ENCODE data around the gene TM4SF5. TPM values are rescaled to one million over a fixed set of nuclear protein-coding genes. Genes with fewer than 3 reads are reported as not detected.

Gene TM4SF5
- not detected in 2 replicates for polyA plus RNA-seq (2012; rRNA removed)
- not detected in 2 replicates for polyA plus RNA-seq (2012; cell fraction: cytosol; rRNA removed)
- polyA plus RNA-seq (2012; cell fraction: nucleus; rRNA removed): not detected in 2 replicates

DNA sequence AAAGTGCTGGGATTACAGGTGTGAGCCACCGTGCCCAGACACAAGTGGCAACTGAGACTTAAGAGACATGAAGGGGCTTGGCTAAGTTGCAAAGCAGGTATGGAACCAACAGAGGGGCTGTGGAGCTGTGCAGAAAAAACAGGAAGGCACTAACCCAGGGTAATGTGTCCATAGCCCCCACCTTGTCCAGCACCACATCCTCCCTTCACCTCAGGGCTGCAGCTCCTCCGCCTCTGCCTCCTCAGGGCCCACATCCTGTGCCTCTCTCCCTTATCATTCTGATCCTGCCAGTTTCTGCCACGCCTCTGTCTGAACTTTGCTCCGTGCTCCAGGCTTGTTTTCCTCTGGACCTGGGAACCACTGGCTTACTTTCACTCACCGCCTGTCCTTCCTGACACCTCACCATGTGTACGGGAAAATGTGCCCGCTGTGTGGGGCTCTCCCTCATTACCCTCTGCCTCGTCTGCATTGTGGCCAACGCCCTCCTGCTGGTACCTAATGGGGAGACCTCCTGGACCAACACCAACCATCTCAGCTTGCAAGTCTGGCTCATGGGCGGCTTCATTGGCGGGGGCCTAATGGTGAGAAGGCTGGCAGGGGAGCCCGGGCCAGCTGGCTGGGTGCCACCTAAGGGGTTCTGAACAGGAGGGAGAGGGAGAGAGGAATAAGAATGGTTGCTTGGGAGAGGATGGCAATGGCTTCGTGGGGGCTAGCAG, at the start of gene TM4SF5:
TSS of gene TM4SF5 (plus strand) at position 368 of the 716 bp plus-strand sequence. CDS start at position 405, 37 bp downstream.
- no peaks in the 10 kb centered on the region for H3K36me3 ChIP-seq (replicated peaks in 1 of 2; ENCODE audit: control insufficient read depth in 1 of 2, insufficient read depth in 2 of 2, low read length in 1 of 2)
- no peaks in the 10 kb centered on the region for H3K9me3 ChIP-seq
- no peaks in the 10 kb centered on the region for H3K79me2 ChIP-seq (ENCODE audit: insufficient read depth)
- no peaks in the 10 kb centered on the region for H4K20me1 ChIP-seq (ENCODE audit: insufficient read depth)
- H3F3A ChIP-seq (replicated peaks; ENCODE audit: insufficient read depth): no peaks in the 10 kb centered on the region
- H2AFZ ChIP-seq (ENCODE audit: low read depth): no peak within 1 kb of the TSS
- H3K27me3 ChIP-seq (ENCODE audit: insufficient read depth): peaks cover 41% of the 10 kb centered on the region
- DNase-seq: peak; percentile 37
- 24% methylated on average over 13 of the region's 13 CpGs for WGBS (ENCODE audit: low lambda C conversion rate)
- no peak within 1 kb of the TSS for H3K4me3 ChIP-seq (ENCODE audit: low read depth in 2 of 2, low read length in 1 of 2)
- H3K4me1 ChIP-seq (ENCODE audit: control insufficient read depth in 1 of 2, insufficient read depth in 2 of 2, low read depth in 1 of 2, low read length in 1 of 2): peaks cover 0 to 10% of the 10 kb centered on the region in 2 experiments; a peak in 1 of 4 replicates
- no peak within 1 kb of the TSS for H3K9ac ChIP-seq
- no peak within 1 kb of the TSS for H3K4me2 ChIP-seq
- no peak within 1 kb of the TSS for H3K27ac ChIP-seq (ENCODE audit: low read depth in 2 of 2, low read length in 1 of 2)
- TF ChIP-seq RCOR1 (IDR thresholded peaks at IDR 0.05; ENCODE audit: low read length): no peak
- TF ChIP-seq RFX5 (IDR thresholded peaks at IDR 0.05; ENCODE audit: low read length): no peak
- ChIA-PET CTCF (interaction anchor here (0.9 to 3.4 kb wide), 4 partner anchors 14 to 132 kb away, joined by 3 to 21 read pairs (median 4); partner anchors contain the start of genes CHRNE and GLTPD2), POLR2A (interaction anchor here (0.5 to 1.3 kb wide), 3 partner anchors 14 to 721 kb away, joined by 3 to 4 read pairs (median 3); no protein-coding TSS in a partner anchor)
- no peaks in the 10 kb centered on the region for H3K9me2 ChIP-seq

GRCh38 chr17:4722678-4723240, 48.9 kb upstream of the TM4SF5 start:
- H3K4me2 ChIP-seq: no peak overlapping the region

DNA sequence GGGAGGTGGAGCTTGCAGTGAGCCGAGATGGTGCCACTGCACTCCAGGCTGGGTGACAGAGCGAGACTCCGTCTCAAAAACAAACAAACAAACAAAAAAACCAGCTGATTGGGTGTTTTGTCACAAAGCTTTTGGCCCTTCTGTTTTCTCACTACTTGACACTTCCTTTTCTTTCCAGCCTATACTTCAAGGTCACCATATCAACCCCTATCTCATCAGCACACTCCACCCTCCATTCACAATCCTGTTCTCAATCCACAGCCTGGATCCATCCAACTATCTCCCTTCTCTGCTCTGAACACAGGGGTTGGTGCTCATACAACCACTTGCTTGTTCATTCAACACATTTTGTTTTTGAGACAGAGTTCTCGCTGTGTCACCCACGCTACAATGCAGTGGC, 47.0 kb upstream of the TM4SF5 start:
- DNase-seq: no peak
- H3K27me3 ChIP-seq (ENCODE audit: insufficient read depth): no peaks in the 10 kb centered on the region
- POLR2A ChIA-PET: no interaction called here
- H3K79me2 ChIP-seq (ENCODE audit: insufficient read depth): no peaks in the 10 kb centered on the region
- H3K27ac ChIP-seq (ENCODE audit: low read depth in 2 of 2, low read length in 1 of 2): no peak overlapping the region
- H3K9me2 ChIP-seq: no peaks in the 10 kb centered on the region
- H3K9ac ChIP-seq: no peak overlapping the region
- H4K20me1 ChIP-seq (ENCODE audit: insufficient read depth): no peaks in the 10 kb centered on the region
- peaks cover 0 to 2% of the 10 kb centered on the region in 2 experiments for H3K36me3 ChIP-seq (replicated peaks in 1 of 2; ENCODE audit: control insufficient read depth in 1 of 2, insufficient read depth in 2 of 2, low read length in 1 of 2)
- H3K4me1 ChIP-seq (ENCODE audit: control insufficient read depth in 1 of 2, insufficient read depth in 2 of 2, low read depth in 1 of 2, low read length in 1 of 2): no peaks in the 10 kb centered on the region
- CTCF ChIA-PET: interaction anchor here (0.8 to 1.7 kb wide), 3 partner anchors 13 to 65 kb away, joined by 3 to 5 read pairs (median 4); partner anchors contain the start of gene ARRB2
- no peak overlapping the region for H3K4me2 ChIP-seq
- H3K9me3 ChIP-seq: no peaks in the 10 kb centered on the region
- peaks cover 5% of the 10 kb centered on the region for H3F3A ChIP-seq (replicated peaks; ENCODE audit: insufficient read depth)
- 90% methylated on average over 5 of the region's 5 CpGs for WGBS (ENCODE audit: low lambda C conversion rate)
- H2AFZ ChIP-seq (ENCODE audit: low read depth): no peak overlapping the region
- H3K4me3 ChIP-seq (ENCODE audit: low read depth in 2 of 2, low read length in 1 of 2): no peak overlapping the region
- TF ChIP-seq, protein P1, sequence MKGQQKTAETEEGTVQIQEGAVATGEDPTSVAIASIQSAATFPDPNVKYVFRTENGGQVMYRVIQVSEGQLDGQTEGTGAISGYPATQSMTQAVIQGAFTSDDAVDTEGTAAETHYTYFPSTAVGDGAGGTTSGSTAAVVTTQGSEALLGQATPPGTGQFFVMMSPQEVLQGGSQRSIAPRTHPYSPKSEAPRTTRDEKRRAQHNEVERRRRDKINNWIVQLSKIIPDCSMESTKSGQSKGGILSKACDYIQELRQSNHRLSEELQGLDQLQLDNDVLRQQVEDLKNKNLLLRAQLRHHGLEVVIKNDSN (IDR thresholded peaks at IDR 0.05; ENCODE audit: borderline replicate concordance, low read depth): no peak
- TF ChIP-seq RCOR1 (IDR thresholded peaks at IDR 0.05; ENCODE audit: low read length): no peak
- no peak for TF ChIP-seq EP300 (IDR thresholded peaks at IDR 0.05; ENCODE audit: borderline replicate concordance in 1 of 2, low read depth in 1 of 2, low read length in 1 of 2)
- no peak for TF ChIP-seq REST (IDR thresholded peaks at IDR 0.05; ENCODE audit: low read depth, low read length)
- no peak for TF ChIP-seq RFX5 (IDR thresholded peaks at IDR 0.05; ENCODE audit: low read length)
- TF ChIP-seq ZBTB33 (IDR thresholded peaks at IDR 0.05; ENCODE audit: borderline replicate concordance, low read depth): no peak
- TF ChIP-seq USF2 (IDR thresholded peaks at IDR 0.05; ENCODE audit: borderline replicate concordance, low read depth, low read length): no peak
- no peak for TF ChIP-seq SMC3 (IDR thresholded peaks at IDR 0.05; ENCODE audit: low read depth, low read length)

More at GRCh38 chr17:4722678-4723240, 48.9 kb upstream of the TM4SF5 start:
- Histone ChIP-seq H3K4me1 (ENCODE audit: control insufficient read depth in 1 of 2, insufficient read depth in 2 of 2, low read depth in 1 of 2, low read length in 1 of 2) (no peaks in the 10 kb centered on the region), H4K20me1 (ENCODE audit: insufficient read depth) (no peaks in the 10 kb centered on the region), H3K9ac (no peak overlapping the region), H3K4me3 (ENCODE audit: low read depth in 2 of 2, low read length in 1 of 2) (no peak overlapping the region), H3K27ac (ENCODE audit: low read depth in 2 of 2, low read length in 1 of 2) (no peak overlapping the region), H3K36me3 (replicated peaks in 1 of 2; ENCODE audit: control insufficient read depth in 1 of 2, insufficient read depth in 2 of 2, low read length in 1 of 2) (peaks cover 0 to 4% of the 10 kb centered on the region in 2 experiments), H3F3A (replicated peaks; ENCODE audit: insufficient read depth) (peaks cover 5% of the 10 kb centered on the region), H3K27me3 (ENCODE audit: insufficient read depth) (no peaks in the 10 kb centered on the region), H2AFZ (ENCODE audit: low read depth) (no peak overlapping the region), H3K9me2 (no peaks in the 10 kb centered on the region), H3K9me3 (no peaks in the 10 kb centered on the region), H3K79me2 (ENCODE audit: insufficient read depth) (no peaks in the 10 kb centered on the region)
- WGBS (ENCODE audit: low lambda C conversion rate): 89% methylated on average over 16 of the region's 16 CpGs
- TF ChIP-seq RCOR1 (IDR thresholded peaks at IDR 0.05; ENCODE audit: low read length): no peak
- no peak for TF ChIP-seq MXI1 (IDR thresholded peaks at IDR 0.05; ENCODE audit: low read depth, low read length)
- TF ChIP-seq TCF12 (IDR thresholded peaks at IDR 0.05): no peak
- TF ChIP-seq RFX5 (IDR thresholded peaks at IDR 0.05; ENCODE audit: low read length): no peak
- ChIA-PET CTCF (interaction anchor here (1.1 kb wide), 1 partner anchor 186 kb away, joined by 3 read pairs; no protein-coding TSS in a partner anchor), POLR2A (no interaction called here)
- DNase-seq: no peak

Data from SK-N-SH (cell line).